ENCODE data around the gene UCHL1.

The UCHL1 gene
- total RNA-seq, result 22.5 to 126 (median 57.3) reads per million in 17 experiments

- peak; percentile 46 to 68 (median 62) for DNase-seq
Observed at GRCh38 chr4:41256740-41257256, at the start of gene UCHL1. Gene UCHL1 (plus strand): TSS chr4:41256928. CDS start chr4:41256977, 49 bp downstream.

- DNase-seq, result no peak
Observed at GRCh38 chr4:41207291-41207831, 49.4 kb upstream of the UCHL1 start.

GRCh38 chr4:41209187-41209586 lies 47.5 kb upstream of the UCHL1 start:
- DNase-seq, result no peak

GRCh38 chr4:41209901-41210300 lies 46.8 kb upstream of the UCHL1 start:
- DNase-seq, result no peak

- no peak for DNase-seq
Observed at GRCh38 chr4:41211951-41212615, 44.6 kb upstream of the UCHL1 start.

GRCh38 chr4:41212616-41213203 lies 44.0 kb upstream of the UCHL1 start:
- peak; percentile 28 to 60 (median 49) for DNase-seq

- peak in 3 of 4 experiments; percentile 15 to 59 (median 28) for DNase-seq
Observed at GRCh38 chr4:41213625-41214135, 43.0 kb upstream of the UCHL1 start.

- peak; percentile 91 to 96 (median 94) for DNase-seq
Observed at GRCh38 chr4:41214136-41214824, 42.4 kb upstream of the UCHL1 start, which contains the start of gene APBB2. Gene APBB2 (minus strand): TSS chr4:41214542. CDS start chr4:41033254, 181,288 bp downstream.

- DNase-seq, result no peak
Observed at GRCh38 chr4:41214825-41215146, 41.9 kb upstream of the UCHL1 start.

GRCh38 chr4:41215155-41215554 lies 41.6 kb upstream of the UCHL1 start:
- no peak for DNase-seq

- no peak for DNase-seq
Observed at GRCh38 chr4:41215969-41216293, 40.8 kb upstream of the UCHL1 start.

GRCh38 chr4:41216294-41217019 lies 40.3 kb upstream of the UCHL1 start:
- DNase-seq, result peak; percentile 35 to 82 (median 50)

GRCh38 chr4:41217020-41217333 lies 39.8 kb upstream of the UCHL1 start:
- DNase-seq, result no peak

- no peak for DNase-seq
Observed at GRCh38 chr4:41217374-41217773, 39.4 kb upstream of the UCHL1 start.

GRCh38 chr4:41218703-41219102 lies 38.0 kb upstream of the UCHL1 start:
- DNase-seq, result no peak

GRCh38 chr4:41219421-41219950 lies 37.2 kb upstream of the UCHL1 start:
- no peak for DNase-seq

- DNase-seq, result no peak
Observed at GRCh38 chr4:41221850-41222645, 34.7 kb upstream of the UCHL1 start.

- no peak for DNase-seq
Observed at GRCh38 chr4:41227902-41228301, 28.8 kb upstream of the UCHL1 start.

- DNase-seq, result no peak
Observed at GRCh38 chr4:41232406-41232805, 24.3 kb upstream of the UCHL1 start.

GRCh38 chr4:41232856-41233255 lies 23.9 kb upstream of the UCHL1 start:
- no peak for DNase-seq

- no peak for DNase-seq
Observed at GRCh38 chr4:41236032-41236431, 20.7 kb upstream of the UCHL1 start.

GRCh38 chr4:41236508-41236907 lies 20.2 kb upstream of the UCHL1 start:
- no peak for DNase-seq

All from suppressor macrophage (primary cell).